Kidney epithelial cell (primary cell): ENCODE measurements around the gene ANKIB1. TPM values are rescaled to one million over a fixed set of nuclear protein-coding genes. Genes with fewer than 3 reads are reported as not detected.

Experiments
- DNase-seq: peaks from one replicate; pipeline ENCODE4 v3.0.0-alpha.2; 2010; ENCODE audit warnings: low read depth
- H3K27me3 ChIP-seq: 2 replicates; pipeline ENCODE4 v1.6.0; 2011; ENCODE audit warnings: low read length; ENCODE audit not compliant: control insufficient read depth, insufficient read depth
- H3K36me3 ChIP-seq: 2 replicates; pipeline ENCODE4 v1.5.1; 2011; ENCODE audit warnings: low read length; ENCODE audit not compliant: control insufficient read depth, insufficient read depth
- H3K4me3 ChIP-seq: 2 replicates; pipeline ENCODE4 v1.5.1; 2011; ENCODE audit warnings: low read depth, mild to moderate bottlenecking, control low read depth, low read length
- CTCF ChIP-seq: IDR thresholded peaks from 2 replicates; pipeline ENCODE4 v1.5.1; 2011; ENCODE audit warnings: mild to moderate bottlenecking, moderate library complexity, low read length, control low read depth, inconsistent platforms; ENCODE audit not compliant: insufficient read depth, poor library complexity, severe bottlenecking
- total RNA-seq: library from RNA; depleted of rRNA; stranded (reverse); fragments of >200 nt; gene quantifications from 2 replicates; pipeline ENCODE4 v1.2.3, GENCODE V29; 2015

ANKIB1 gene
- total RNA-seq, 1 donor from 2014 or later: 42.7 TPM

DNA sequence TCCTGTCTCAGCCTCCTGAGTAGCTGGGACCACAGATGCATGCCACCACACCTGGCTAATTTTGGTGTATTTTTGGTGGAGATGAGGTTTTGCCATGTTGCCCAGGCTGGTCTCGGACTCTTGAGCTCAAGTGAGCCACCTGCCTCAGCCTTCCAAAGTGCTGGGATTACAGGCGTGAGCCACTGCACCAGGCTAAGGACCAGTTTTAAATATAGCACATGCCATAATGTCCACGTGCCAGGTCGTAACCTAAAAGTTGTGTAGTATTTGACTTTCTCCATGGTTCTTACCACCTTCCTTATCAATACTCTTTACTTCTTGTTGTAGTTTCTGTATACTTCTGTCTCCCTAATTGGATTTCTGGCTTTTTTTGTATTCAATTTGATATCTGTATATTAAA lies 13.3 kb downstream of the ANKIB1 start:
- no peaks in the 10 kb centered on the region for H3K36me3 ChIP-seq
- TF ChIP-seq CTCF: no peak
- no peaks in the 10 kb centered on the region for H3K27me3 ChIP-seq
- DNase-seq: no peak
- no peak overlapping the region for H3K4me3 ChIP-seq

- DNase-seq: no peak
- TF ChIP-seq CTCF: no peak
- Histone ChIP-seq H3K36me3 (no peaks in the 10 kb centered on the region), H3K4me3 (no peak overlapping the region), H3K27me3 (no peaks in the 10 kb centered on the region)
Measured at GRCh38 chr7:92259610-92260247, 14.0 kb downstream of the ANKIB1 start.

GRCh38 chr7:92260248-92260781 lies 14.5 kb downstream of the ANKIB1 start:
- no peak for DNase-seq
- no peaks in the 10 kb centered on the region for H3K27me3 ChIP-seq
- TF ChIP-seq CTCF: no peak
- no peak overlapping the region for H3K4me3 ChIP-seq
- no peaks in the 10 kb centered on the region for H3K36me3 ChIP-seq

- TF ChIP-seq CTCF: no peak
- Histone ChIP-seq H3K27me3 (no peaks in the 10 kb centered on the region), H3K36me3 (no peaks in the 10 kb centered on the region), H3K4me3 (no peak overlapping the region)
- DNase-seq: no peak
Measured at GRCh38 chr7:92266415-92267241, 20.9 kb downstream of the ANKIB1 start.

DNA sequence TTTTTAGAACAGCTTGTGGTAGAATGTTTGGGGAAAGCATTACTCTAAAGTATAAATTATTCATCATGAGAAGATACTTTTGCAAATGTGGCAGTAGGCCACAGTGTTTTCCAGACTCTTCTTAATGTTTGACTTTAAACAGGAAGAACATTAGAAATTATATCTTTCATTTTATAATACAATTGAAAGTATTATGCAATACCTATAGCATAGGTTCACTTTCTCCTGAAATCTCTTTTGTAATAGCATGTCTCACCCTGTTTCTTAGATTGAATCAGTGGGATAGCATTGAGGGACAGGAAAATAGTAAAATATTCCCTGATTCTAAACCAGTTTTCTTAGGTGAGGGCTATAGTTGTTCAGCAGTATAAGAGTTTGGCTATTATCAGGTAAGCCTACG lies 23.1 kb downstream of the ANKIB1 start:
- TF ChIP-seq CTCF: no peak
- no peaks in the 10 kb centered on the region for H3K36me3 ChIP-seq
- H3K4me3 ChIP-seq: no peak overlapping the region
- no peak for DNase-seq
- no peaks in the 10 kb centered on the region for H3K27me3 ChIP-seq

- TF ChIP-seq CTCF: no peak
- H3K4me3 ChIP-seq: no peak overlapping the region
- H3K36me3 ChIP-seq: no peaks in the 10 kb centered on the region
- H3K27me3 ChIP-seq: no peaks in the 10 kb centered on the region
- no peak for DNase-seq
Measured at GRCh38 chr7:92275327-92275726, 29.6 kb downstream of the ANKIB1 start.
